ENCODE results near the gene GATB. TPM values are rescaled to one million over a fixed set of nuclear protein-coding genes. Genes with fewer than 3 reads are reported as not detected.

GATB gene
- 10 to 100 TPM; 16.4 to 21.2 (median 20.0) TPM for polyA plus RNA-seq (ENCODE audit: insufficient read depth in 1 of 5, insufficient read length in 5 of 5, low replicate concordance in 1 of 5)
- long read RNA-seq, donor 1, partial matches to known transcripts, result 0 of 4 reads
- long read RNA-seq, donor 1, other reads (novel, unspliced or antisense), result 0 of 4 reads
- long read RNA-seq, donor 2, partial matches to known transcripts, result 0 of 4 reads
- long read RNA-seq, donor 2, other reads (novel, unspliced or antisense), result 0 of 4 reads
- long read RNA-seq, donor 3, transcript GATB-201 (13 exons, 2,385 nt), result major isoform, 5 of 13 reads
- long read RNA-seq, donor 3, partial matches to known transcripts, result 7 of 13 reads
- long read RNA-seq, donor 3, other reads (novel, unspliced or antisense), result 0 of 13 reads
- long read RNA-seq, donor 4, partial matches to known transcripts, result 0 of 2 reads
- long read RNA-seq, donor 4, other reads (novel, unspliced or antisense), result 0 of 2 reads
- long read RNA-seq, donor 5, partial matches to known transcripts, result 0 of 3 reads
- long read RNA-seq, donor 5, other reads (novel, unspliced or antisense), result 0 of 3 reads
- long read RNA-seq, donor 6, partial matches to known transcripts, result 0 of 1 reads
- long read RNA-seq, donor 6, other reads (novel, unspliced or antisense), result 0 of 1 reads
- long read RNA-seq, donor 7, partial matches to known transcripts, result 0 of 1 reads
- long read RNA-seq, donor 7, other reads (novel, unspliced or antisense), result 0 of 1 reads
- long read RNA-seq, donor 8, partial matches to known transcripts, result 0 of 4 reads
- long read RNA-seq, donor 8, other reads (novel, unspliced or antisense), result 0 of 4 reads

- DNase-seq, result peak; percentile 94
These were observed at the start of gene GATB for GRCh38 chr4:151760712-151761661. Gene GATB, minus strand, starts transcription at chr4:151761007. Its CDS starts 25 bp downstream, at chr4:151760982.

GRCh38 chr4:151810476-151810875 lies 49.7 kb upstream of the GATB start:
- DNase-seq, result no peak

- no peak for DNase-seq
These were observed 48.9 kb upstream of the GATB start for GRCh38 chr4:151809716-151810115.

- no peak for DNase-seq
These were observed 47.7 kb upstream of the GATB start for GRCh38 chr4:151808542-151808941.

- DNase-seq, result no peak
These were observed 47.3 kb upstream of the GATB start for GRCh38 chr4:151808120-151808529.

- no peak for DNase-seq
These were observed 46.4 kb upstream of the GATB start for GRCh38 chr4:151807220-151807619.

GRCh38 chr4:151806511-151806927 lies 45.7 kb upstream of the GATB start:
- DNase-seq, result no peak

GRCh38 chr4:151804821-151805220 lies 44.0 kb upstream of the GATB start:
- no peak for DNase-seq

- no peak for DNase-seq
These were observed 43.4 kb upstream of the GATB start for GRCh38 chr4:151804086-151804630.

- DNase-seq, result no peak
These were observed 42.4 kb upstream of the GATB start for GRCh38 chr4:151803246-151803645.

- DNase-seq, result no peak
These were observed 41.0 kb upstream of the GATB start for GRCh38 chr4:151801547-151802516.

GRCh38 chr4:151799417-151800012 lies 38.7 kb upstream of the GATB start:
- no peak for DNase-seq

- DNase-seq, result no peak
These were observed 38.0 kb upstream of the GATB start for GRCh38 chr4:151798678-151799416.

GRCh38 chr4:151797853-151798252 lies 37.0 kb upstream of the GATB start:
- DNase-seq, result no peak

GRCh38 chr4:151797131-151797530 lies 36.3 kb upstream of the GATB start:
- no peak for DNase-seq

- DNase-seq, result no peak
These were observed 35.3 kb upstream of the GATB start for GRCh38 chr4:151796106-151796505.

- DNase-seq, result no peak
These were observed 32.2 kb upstream of the GATB start for GRCh38 chr4:151792995-151793394.

GRCh38 chr4:151792530-151792929 lies 31.7 kb upstream of the GATB start:
- DNase-seq, result no peak

- no peak for DNase-seq
These were observed 27.2 kb upstream of the GATB start for GRCh38 chr4:151788021-151788420.
